Activated T-cell treated with anti-CD3 and anti-CD28 coated beads for 1 hour (primary cell): Measurements from ENCODE around the gene PRKAG2.
"Not testable (repeated sequence)": the region's sequence is repeated elsewhere in the genome, so short reads cannot be mapped to it uniquely, and the experiment has no call there.

Experiments used
- DNase-seq: peaks from one replicate; pipeline ENCODE4 v3.0.0-alpha.2; 2020; ENCODE audit warnings: low read depth

Gene PRKAG2

DNA sequence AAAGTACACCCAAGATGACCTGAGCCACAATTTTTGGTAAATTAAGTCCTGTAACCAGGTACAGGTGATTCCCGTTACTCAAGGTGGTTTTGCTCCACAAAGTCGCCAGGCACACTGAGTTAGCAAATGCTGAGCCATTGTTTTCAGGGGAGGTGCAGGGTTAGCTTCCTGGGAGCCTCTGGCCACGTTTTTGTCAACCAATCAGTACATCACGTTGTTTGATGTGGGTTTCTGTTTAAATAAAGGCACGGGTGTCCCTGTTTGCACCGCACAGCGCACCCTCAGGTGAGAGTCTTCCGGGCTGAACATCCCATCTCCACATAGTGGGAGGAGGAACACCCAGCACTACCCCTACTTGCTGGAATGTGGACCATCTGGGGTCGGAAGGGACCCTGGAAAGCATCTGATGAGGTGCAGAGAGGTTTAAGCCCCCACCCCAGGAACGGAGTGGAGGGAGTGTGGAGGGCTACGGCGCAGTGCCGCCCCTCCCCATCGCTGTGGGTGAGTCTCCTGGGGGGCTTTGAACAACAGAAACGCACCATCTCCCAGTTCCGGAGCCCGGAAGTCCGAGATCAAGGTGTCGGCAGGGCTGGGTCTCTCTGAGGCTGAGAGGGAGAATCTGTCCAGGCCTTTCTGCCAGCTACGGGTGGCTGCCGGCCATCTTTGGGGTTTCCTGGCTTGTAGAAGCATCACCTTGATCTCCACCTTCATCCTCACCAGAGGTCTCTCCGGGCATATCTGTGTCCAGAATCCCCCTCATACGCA, 42.5 kb downstream of the PRKAG2 start:
- DNase-seq: no peak

- DNase-seq: no peak
Measured at GRCh38 chr7:151833691-151834090, 43.2 kb downstream of the PRKAG2 start.

GRCh38 chr7:151833213-151833651, 43.7 kb downstream of the PRKAG2 start:
- DNase-seq: no peak

GRCh38 chr7:151832656-151833055, 44.3 kb downstream of the PRKAG2 start:
- no peak for DNase-seq

- DNase-seq: no peak
Measured at GRCh38 chr7:151832138-151832537, 44.8 kb downstream of the PRKAG2 start.

DNA sequence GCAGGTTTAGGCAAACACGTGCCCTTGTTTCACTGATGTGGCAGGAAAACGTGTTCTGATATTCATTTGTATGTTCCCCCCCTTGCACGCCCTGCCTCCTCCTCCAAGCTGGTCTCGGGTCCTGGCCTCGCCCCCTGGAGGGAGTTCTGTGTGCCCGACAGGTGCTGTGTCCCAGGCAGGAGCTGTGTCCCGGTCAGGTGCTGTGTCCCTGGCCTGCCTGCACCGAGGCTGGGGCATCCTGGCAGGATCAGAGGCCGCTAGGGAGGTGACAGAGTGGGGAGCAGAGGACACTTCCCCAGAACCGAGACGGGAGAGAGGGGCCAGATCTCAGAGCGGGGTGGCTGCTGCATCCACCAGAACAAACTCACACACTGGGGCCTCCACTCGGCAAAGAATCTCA, 45.3 kb downstream of the PRKAG2 start:
- DNase-seq: no peak

DNA sequence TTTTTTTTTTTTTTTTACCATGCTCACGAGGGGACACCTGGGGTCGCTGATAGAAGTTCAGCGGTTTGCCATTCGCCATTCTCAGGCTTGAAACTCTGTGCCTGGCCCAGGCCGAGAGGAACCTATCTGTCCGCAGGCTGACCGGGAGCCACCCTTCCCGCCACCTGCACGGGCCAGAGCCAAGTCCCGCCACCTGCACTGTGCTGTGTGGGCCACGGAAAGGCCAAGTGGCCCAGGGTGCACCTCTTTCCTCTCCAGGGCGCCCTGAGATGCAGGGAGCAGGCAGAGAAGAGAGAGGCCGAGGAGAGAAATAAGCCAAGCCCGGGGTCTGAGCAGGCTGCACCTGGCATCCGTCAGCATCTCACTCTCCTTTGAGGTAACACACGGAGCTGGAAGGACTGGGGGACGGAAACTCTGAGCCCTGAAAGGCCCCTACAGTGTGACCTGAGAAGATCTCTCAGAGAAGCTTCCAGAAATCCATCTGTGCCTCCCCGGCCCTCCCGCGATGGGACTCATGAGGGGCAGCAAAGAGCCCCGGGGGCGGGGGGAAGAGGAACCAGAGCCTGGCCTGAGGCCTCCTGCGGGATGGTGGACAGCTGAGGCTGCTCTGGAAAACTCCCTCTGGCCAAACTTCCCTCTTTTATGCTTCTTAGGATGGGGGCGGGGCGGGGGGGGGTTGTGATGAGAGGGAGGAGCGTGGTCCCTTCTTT, 46.6 kb downstream of the PRKAG2 start:
- no peak for DNase-seq

- DNase-seq: no peak
Measured at GRCh38 chr7:151829707-151830106, 47.2 kb downstream of the PRKAG2 start.

DNA sequence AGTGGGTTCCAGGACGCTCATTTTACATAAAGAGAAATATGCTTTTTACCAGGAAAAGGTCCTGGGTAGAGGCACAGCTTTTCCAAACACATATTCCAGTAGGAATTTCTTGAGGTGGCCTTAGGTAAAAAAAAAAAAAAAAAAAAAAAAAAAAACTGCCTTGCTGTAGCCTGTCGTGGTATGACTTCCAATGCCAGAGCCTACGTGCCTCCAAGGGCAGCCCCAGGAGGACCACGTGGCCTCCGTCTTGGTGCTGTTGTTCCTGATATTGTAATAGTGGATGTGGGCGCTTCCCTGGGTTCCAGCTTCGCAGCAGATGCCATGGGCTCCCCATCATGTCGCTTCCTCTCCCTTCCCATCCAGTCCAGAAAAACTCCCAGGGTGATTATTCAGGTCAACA, 49.3 kb downstream of the PRKAG2 start:
- no peak for DNase-seq

DNA sequence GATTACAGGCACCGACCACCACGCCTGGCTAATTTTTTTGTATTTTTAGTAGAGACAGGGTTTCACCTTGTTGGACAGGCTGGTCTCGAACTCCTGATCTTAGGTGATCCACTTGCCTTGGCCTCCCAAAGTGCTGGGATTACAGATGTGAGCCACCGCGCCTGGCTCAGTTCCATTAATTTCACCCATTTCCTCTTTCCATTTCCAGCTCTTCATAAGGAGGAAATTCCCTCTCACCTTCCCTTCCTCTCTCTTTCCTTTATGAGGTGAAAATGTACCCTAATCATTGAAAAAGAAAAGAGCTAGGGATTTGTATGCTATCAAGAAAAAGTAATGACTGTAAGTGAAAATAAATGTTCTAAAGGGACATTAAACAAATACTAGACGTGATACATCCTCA, 50.6 kb downstream of the PRKAG2 start:
- DNase-seq: not testable (repeated sequence)

GRCh38 chr7:151825721-151826120, 51.2 kb downstream of the PRKAG2 start:
- DNase-seq: no peak

DNA sequence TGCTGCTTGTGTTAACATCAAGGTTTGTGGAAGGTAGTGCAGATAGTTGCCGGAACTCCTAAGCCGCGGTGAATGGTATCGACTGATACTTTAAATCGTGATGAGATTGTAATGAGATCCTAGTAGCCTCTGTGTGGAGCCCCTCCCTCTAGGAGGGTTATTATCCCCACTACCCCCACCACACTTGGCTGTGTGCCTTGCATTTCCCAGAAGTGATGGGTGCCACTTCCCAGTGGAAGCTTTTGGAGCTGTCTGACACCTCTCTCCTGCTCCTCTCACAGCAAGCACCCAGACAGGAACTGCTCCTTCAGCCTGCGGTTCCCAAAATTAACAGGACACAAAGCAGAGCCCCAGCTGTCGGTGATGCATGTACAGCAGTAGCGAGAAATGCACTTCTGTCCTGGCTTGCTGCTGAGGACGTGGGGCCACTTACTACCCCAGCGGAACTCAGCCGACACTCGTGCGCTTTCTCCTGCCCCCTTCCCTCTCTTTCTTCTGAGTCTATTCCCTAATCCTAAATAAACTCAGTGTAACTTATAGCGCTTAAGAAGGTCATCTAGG, 52.5 kb downstream of the PRKAG2 start:
- no peak for DNase-seq

GRCh38 chr7:151823566-151824372, 53.1 kb downstream of the PRKAG2 start:
- no peak for DNase-seq

GRCh38 chr7:151822541-151823181, 54.3 kb downstream of the PRKAG2 start:
- no peak for DNase-seq

GRCh38 chr7:151821806-151822540, 54.9 kb downstream of the PRKAG2 start:
- no peak for DNase-seq

DNA sequence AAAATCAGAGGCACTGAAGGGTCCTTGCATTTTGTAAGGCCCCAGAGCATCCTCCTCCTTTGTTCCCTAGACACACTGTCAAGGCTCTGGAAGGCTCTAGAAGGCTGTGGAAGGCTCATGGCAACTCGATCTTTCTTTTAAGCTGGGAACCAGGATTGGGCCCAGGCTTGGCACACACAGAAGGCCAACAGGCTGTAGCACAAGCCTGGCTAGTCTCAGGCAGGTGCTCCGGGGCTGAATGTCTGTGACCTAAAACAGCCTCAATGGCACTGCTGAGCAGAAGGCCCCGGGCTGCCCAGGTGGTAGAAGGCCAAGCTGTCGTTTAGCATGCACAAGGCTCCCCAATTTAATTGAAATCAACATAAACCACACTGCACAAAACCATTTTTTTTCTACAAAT, 55.7 kb downstream of the PRKAG2 start:
- no peak for DNase-seq

GRCh38 chr7:151820491-151821105, 56.3 kb downstream of the PRKAG2 start:
- DNase-seq: no peak

GRCh38 chr7:151819866-151820265, 57.0 kb downstream of the PRKAG2 start:
- no peak for DNase-seq

- no peak for DNase-seq
Measured at GRCh38 chr7:151818674-151819519, 58.0 kb downstream of the PRKAG2 start.
